Measurements from ENCODE around the gene ELOVL6.

The ELOVL6 gene

DNA sequence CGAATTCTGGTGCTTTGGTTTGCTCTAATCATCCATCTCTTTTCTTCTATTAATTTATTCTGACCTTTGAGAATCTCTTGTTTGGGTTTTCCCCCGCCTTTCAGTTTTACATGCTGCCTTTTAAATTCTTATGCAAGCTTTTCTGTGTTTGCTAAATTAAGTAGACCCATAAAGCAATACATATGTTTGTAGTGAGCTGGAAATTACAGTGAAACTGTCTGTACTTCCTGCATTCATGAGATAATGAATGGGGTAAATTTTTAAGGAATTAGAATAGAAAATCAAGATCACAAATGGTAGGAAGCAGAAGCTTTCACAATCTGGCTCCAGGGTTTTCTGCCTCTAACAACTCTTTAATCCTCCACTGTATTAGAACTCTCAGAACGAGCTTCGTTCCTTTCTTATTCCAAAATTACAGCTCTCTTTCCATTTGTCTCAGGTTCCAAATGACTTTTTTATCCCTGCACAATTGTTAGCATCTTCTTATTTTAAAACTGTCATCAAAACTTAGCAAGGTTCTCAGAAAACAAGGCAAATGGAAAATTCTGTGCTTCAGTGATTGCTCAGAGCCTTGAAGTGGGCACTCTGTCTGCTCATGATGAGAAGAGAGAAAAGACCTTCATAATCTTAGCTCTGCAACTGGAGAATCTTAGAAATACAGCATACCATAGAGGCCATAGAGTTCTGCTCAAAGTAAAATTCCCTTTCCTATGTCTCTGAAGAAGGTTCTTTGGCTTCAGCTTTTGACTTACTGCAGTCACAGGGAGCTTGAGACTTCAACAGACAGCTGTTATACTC, 177.6 kb downstream of the ELOVL6 start:
- no peaks in the 10 kb centered on the region for H3K27me3 ChIP-seq (ENCODE audit: control insufficient read depth, insufficient read depth, low read length, poor library complexity, severe bottlenecking)

DNA sequence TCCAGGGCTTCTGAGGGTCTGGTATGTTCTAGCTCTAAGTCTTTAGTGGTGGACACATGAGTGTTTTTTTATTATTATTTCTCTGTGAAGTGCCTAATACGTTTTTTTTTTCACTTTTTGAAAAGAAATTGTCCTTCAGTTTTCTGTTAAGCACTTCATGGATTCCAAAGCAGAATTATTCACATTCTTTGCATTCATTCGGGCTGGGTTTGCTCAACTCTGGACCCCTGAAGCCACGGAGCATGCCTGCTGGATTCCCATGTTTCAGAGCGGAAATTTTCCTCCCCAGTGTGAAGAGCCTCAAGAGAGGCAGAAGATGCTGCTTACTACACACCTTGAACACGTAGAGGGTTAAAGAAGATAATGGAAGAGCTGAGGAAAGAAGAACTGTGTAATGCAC, 178.3 kb downstream of the ELOVL6 start:
- no peak overlapping the region for H3K4me3 ChIP-seq (ENCODE audit: insufficient read depth, low read depth, low read length)
- H3K27ac ChIP-seq (ENCODE audit: insufficient read depth, low read depth, low read length, poor library complexity, severe bottlenecking) = no peak overlapping the region
- no peaks in the 10 kb centered on the region for H3K36me3 ChIP-seq (ENCODE audit: control insufficient read depth, insufficient read depth, low read length)
- H3K9me3 ChIP-seq (ENCODE audit: control insufficient read depth, low read length) = no peaks in the 10 kb centered on the region
- 57 to 62% methylated on average over 5 of the region's 5 CpGs for WGBS, 2 experiments
- H3K27me3 ChIP-seq (ENCODE audit: control insufficient read depth, insufficient read depth, low read length, poor library complexity, severe bottlenecking) = no peaks in the 10 kb centered on the region
- no peaks in the 10 kb centered on the region for H3K4me1 ChIP-seq (ENCODE audit: control insufficient read depth, insufficient read depth, low read length)

More for the DNA sequence above, 177.6 kb downstream of the ELOVL6 start:
- Histone ChIP-seq H3K4me1 (ENCODE audit: control insufficient read depth, insufficient read depth, low read length) (no peaks in the 10 kb centered on the region), H3K36me3 (ENCODE audit: control insufficient read depth, insufficient read depth, low read length) (no peaks in the 10 kb centered on the region), H3K27ac (ENCODE audit: insufficient read depth, low read depth, low read length, poor library complexity, severe bottlenecking) (no peak overlapping the region), H3K4me3 (ENCODE audit: insufficient read depth, low read depth, low read length) (no peak overlapping the region), H3K9me3 (ENCODE audit: control insufficient read depth, low read length) (no peaks in the 10 kb centered on the region)
- WGBS, 2 experiments = 79% methylated on average over 3 to 4 of the region's 4 CpGs

DNA sequence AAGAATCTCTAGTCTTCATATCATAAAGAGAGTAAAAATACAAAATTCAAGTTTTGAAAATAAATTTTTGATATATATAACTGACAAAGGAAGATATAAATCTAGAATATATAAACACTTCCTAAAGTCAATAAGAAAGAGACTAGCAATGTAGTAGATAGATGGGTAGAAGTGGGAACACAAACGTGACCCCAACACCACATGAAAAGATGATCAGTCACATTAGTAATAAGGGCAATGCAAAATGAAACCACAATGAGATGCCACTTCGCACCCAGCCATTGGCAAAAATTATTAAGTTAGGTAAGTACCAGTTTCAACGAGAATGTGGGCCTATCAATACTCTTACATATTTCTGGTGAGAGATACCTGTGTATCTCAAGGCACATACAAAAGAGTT, 179.3 kb downstream of the ELOVL6 start:
- Histone ChIP-seq H3K4me1 (ENCODE audit: control insufficient read depth, insufficient read depth, low read length) (no peaks in the 10 kb centered on the region), H3K4me3 (ENCODE audit: insufficient read depth, low read depth, low read length) (no peak overlapping the region), H3K9me3 (ENCODE audit: control insufficient read depth, low read length) (no peaks in the 10 kb centered on the region), H3K36me3 (ENCODE audit: control insufficient read depth, insufficient read depth, low read length) (no peaks in the 10 kb centered on the region), H3K27me3 (ENCODE audit: control insufficient read depth, insufficient read depth, low read length, poor library complexity, severe bottlenecking) (no peaks in the 10 kb centered on the region), H3K27ac (ENCODE audit: insufficient read depth, low read depth, low read length, poor library complexity, severe bottlenecking) (no peak overlapping the region)
- 90 to 93% methylated on average over 3 of the region's 3 CpGs for WGBS, 2 experiments

GRCh38 chr4:110014233-110014632, 184.2 kb downstream of the ELOVL6 start:
- 94 to 97% methylated on average over 6 of the region's 6 CpGs for WGBS, 2 experiments
- Histone ChIP-seq H3K36me3 (ENCODE audit: control insufficient read depth, insufficient read depth, low read length) (no peaks in the 10 kb centered on the region), H3K4me1 (ENCODE audit: control insufficient read depth, insufficient read depth, low read length) (no peaks in the 10 kb centered on the region), H3K27ac (ENCODE audit: insufficient read depth, low read depth, low read length, poor library complexity, severe bottlenecking) (no peak overlapping the region), H3K4me3 (ENCODE audit: insufficient read depth, low read depth, low read length) (no peak overlapping the region), H3K9me3 (ENCODE audit: control insufficient read depth, low read length) (no peaks in the 10 kb centered on the region), H3K27me3 (ENCODE audit: control insufficient read depth, insufficient read depth, low read length, poor library complexity, severe bottlenecking) (no peaks in the 10 kb centered on the region)

DNA sequence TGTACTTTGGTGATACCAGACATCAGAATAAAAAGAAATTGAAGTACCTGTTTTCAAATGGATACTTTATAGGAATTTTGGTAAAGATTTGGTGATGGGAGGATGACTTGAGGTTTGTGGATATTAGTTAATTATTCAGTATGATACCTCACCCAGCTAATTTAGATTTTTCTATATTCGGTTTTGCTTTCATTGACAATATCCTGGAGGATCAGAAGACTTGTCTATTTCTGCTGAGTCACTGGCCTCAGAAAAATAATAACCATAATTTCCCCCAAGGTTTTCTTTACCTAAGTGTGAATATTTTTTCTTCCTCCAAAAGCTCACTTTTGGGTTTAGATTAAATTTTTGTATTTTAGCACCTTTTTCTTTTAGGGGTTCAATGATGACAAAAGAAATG, 185.5 kb downstream of the ELOVL6 start:
- H3K4me1 ChIP-seq (ENCODE audit: control insufficient read depth, insufficient read depth, low read length) = no peaks in the 10 kb centered on the region
- WGBS, 2 experiments = 88% methylated on average over 1 of the region's 1 CpG; no CpG with 5 or more reads in 1 of the 2 experiments
- H3K27ac ChIP-seq (ENCODE audit: insufficient read depth, low read depth, low read length, poor library complexity, severe bottlenecking) = no peak overlapping the region
- no peak overlapping the region for H3K4me3 ChIP-seq (ENCODE audit: insufficient read depth, low read depth, low read length)
- H3K36me3 ChIP-seq (ENCODE audit: control insufficient read depth, insufficient read depth, low read length) = no peaks in the 10 kb centered on the region
- H3K9me3 ChIP-seq (ENCODE audit: control insufficient read depth, low read length) = no peaks in the 10 kb centered on the region
- H3K27me3 ChIP-seq (ENCODE audit: control insufficient read depth, insufficient read depth, low read length, poor library complexity, severe bottlenecking) = no peaks in the 10 kb centered on the region

DNA sequence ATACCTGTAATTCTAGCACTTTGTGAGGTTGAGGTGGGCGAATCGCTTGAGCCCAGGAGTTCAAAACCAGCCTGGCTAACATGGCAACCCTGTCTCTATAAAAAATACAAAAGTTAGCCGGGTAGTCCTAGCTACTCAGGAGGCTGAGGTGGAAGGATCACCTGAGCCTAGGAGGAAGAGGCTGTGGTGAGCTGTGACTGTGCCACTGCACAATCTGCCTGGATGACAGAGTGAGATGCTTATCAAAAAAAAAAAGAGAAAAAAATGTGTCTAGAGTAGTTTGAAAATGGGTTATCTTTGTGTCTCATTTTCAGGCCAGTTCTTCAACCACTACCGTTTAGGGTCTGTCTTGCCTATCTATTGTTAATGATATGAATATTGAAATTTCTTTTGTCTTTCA, 187.6 kb downstream of the ELOVL6 start:
- Histone ChIP-seq H3K4me3 (ENCODE audit: insufficient read depth, low read depth, low read length) (no peak overlapping the region), H3K27me3 (ENCODE audit: control insufficient read depth, insufficient read depth, low read length, poor library complexity, severe bottlenecking) (no peaks in the 10 kb centered on the region), H3K27ac (ENCODE audit: insufficient read depth, low read depth, low read length, poor library complexity, severe bottlenecking) (no peak overlapping the region), H3K4me1 (ENCODE audit: control insufficient read depth, insufficient read depth, low read length) (no peaks in the 10 kb centered on the region), H3K9me3 (ENCODE audit: control insufficient read depth, low read length) (no peaks in the 10 kb centered on the region), H3K36me3 (ENCODE audit: control insufficient read depth, insufficient read depth, low read length) (no peaks in the 10 kb centered on the region)
- WGBS, 2 experiments = 94 to 95% methylated on average over 4 of the region's 4 CpGs

DNA sequence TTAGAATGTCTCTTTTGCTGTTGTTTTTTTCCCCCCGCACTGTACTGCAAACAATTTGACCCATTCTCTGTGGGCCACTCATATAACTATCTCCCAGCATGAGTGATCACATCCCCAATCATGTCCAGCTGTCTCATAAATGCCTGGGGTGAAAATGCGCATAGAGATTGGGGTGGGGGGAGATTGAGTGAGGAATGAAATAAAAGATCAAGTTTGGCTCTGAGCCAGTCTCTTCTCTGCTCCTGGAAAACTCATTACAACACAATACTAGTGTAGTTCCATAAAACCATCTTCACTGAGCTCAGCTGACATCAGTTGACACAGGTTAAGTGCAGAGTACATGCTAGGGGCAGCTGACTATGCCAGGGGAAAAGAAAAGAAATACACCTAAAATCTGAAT, 188.9 kb downstream of the ELOVL6 start:
- Histone ChIP-seq H3K4me1 (ENCODE audit: control insufficient read depth, insufficient read depth, low read length) (no peaks in the 10 kb centered on the region), H3K27me3 (ENCODE audit: control insufficient read depth, insufficient read depth, low read length, poor library complexity, severe bottlenecking) (no peaks in the 10 kb centered on the region), H3K9me3 (ENCODE audit: control insufficient read depth, low read length) (no peaks in the 10 kb centered on the region), H3K27ac (ENCODE audit: insufficient read depth, low read depth, low read length, poor library complexity, severe bottlenecking) (no peak overlapping the region), H3K36me3 (ENCODE audit: control insufficient read depth, insufficient read depth, low read length) (no peaks in the 10 kb centered on the region), H3K4me3 (ENCODE audit: insufficient read depth, low read depth, low read length) (no peak overlapping the region)
- WGBS, 2 experiments = 89 to 92% methylated on average over 1 to 2 of the region's 2 CpGs

DNA sequence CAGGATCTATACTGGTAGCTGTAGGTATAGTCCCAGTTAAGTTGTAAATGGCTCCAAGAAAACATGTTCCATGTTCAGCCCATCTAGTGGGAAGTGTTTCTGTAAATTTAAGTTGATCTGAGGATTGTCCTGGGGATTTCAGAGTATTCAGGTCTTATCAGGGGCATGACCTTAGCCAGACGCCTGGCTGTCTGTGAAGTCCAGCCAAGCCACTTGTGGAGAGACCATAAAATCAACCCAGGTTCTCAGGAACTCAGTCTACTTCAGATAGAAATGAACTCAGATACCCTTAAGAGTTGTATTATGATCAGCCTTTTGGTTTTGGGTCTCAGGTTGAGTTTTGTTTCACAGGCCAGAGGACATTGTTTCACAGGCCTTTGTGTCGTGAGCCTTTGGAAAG, 189.9 kb downstream of the ELOVL6 start:
- Histone ChIP-seq H3K27ac (ENCODE audit: insufficient read depth, low read depth, low read length, poor library complexity, severe bottlenecking) (no peak overlapping the region), H3K27me3 (ENCODE audit: control insufficient read depth, insufficient read depth, low read length, poor library complexity, severe bottlenecking) (no peaks in the 10 kb centered on the region), H3K9me3 (ENCODE audit: control insufficient read depth, low read length) (no peaks in the 10 kb centered on the region), H3K4me3 (ENCODE audit: insufficient read depth, low read depth, low read length) (no peak overlapping the region), H3K36me3 (ENCODE audit: control insufficient read depth, insufficient read depth, low read length) (no peaks in the 10 kb centered on the region), H3K4me1 (ENCODE audit: control insufficient read depth, insufficient read depth, low read length) (no peaks in the 10 kb centered on the region)
- 88% methylated on average over 2 of the region's 2 CpGs for WGBS, 2 experiments

GRCh38 chr4:110007217-110007616, 191.2 kb downstream of the ELOVL6 start:
- Histone ChIP-seq H3K36me3 (ENCODE audit: control insufficient read depth, insufficient read depth, low read length) (no peaks in the 10 kb centered on the region), H3K4me1 (ENCODE audit: control insufficient read depth, insufficient read depth, low read length) (no peaks in the 10 kb centered on the region), H3K27ac (ENCODE audit: insufficient read depth, low read depth, low read length, poor library complexity, severe bottlenecking) (no peak overlapping the region), H3K4me3 (ENCODE audit: insufficient read depth, low read depth, low read length) (no peak overlapping the region), H3K27me3 (ENCODE audit: control insufficient read depth, insufficient read depth, low read length, poor library complexity, severe bottlenecking) (no peaks in the 10 kb centered on the region), H3K9me3 (ENCODE audit: control insufficient read depth, low read length) (no peaks in the 10 kb centered on the region)
- 93 to 95% methylated on average over 3 of the region's 3 CpGs for WGBS, 2 experiments

DNA sequence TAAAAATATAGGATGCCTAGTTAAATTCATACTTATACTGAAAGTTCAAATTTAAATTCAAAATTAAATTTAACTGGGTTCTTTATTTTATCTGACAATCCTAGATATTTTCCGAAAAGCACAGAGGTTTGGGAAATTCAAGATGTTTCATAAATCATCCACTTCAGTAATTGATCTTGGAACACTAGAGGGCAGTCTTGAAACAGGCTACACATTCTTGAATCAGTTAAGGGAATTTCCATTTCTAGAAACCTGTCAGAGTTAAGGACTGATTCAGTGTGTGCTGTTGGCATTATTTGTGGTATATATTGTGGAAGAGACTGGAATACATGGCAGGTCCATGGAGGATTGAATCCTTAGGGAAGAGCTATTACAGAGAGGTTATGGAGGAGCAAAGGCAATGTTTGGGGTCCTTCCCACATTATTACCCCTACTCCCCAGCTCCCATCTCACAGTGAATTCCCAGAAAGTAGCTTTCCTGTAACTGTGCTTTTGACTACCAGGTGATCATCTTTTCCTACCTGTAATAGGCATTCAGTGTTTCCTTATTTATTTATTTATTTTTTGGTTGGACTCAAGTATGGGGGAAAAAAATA, 192.9 kb downstream of the ELOVL6 start:
- Histone ChIP-seq H3K9me3 (ENCODE audit: control insufficient read depth, low read length) (no peaks in the 10 kb centered on the region), H3K27me3 (ENCODE audit: control insufficient read depth, insufficient read depth, low read length, poor library complexity, severe bottlenecking) (no peaks in the 10 kb centered on the region), H3K27ac (ENCODE audit: insufficient read depth, low read depth, low read length, poor library complexity, severe bottlenecking) (no peak overlapping the region), H3K4me3 (ENCODE audit: insufficient read depth, low read depth, low read length) (no peak overlapping the region), H3K36me3 (ENCODE audit: control insufficient read depth, insufficient read depth, low read length) (no peaks in the 10 kb centered on the region), H3K4me1 (ENCODE audit: control insufficient read depth, insufficient read depth, low read length) (no peaks in the 10 kb centered on the region)
- 19 to 60% methylated on average over 1 of the region's 1 CpG for WGBS, 2 experiments

Measured in ectodermal cell (in vitro differentiated cells).